ENCODE results near the gene CTDSP1.

CTDSP1 gene

DNA sequence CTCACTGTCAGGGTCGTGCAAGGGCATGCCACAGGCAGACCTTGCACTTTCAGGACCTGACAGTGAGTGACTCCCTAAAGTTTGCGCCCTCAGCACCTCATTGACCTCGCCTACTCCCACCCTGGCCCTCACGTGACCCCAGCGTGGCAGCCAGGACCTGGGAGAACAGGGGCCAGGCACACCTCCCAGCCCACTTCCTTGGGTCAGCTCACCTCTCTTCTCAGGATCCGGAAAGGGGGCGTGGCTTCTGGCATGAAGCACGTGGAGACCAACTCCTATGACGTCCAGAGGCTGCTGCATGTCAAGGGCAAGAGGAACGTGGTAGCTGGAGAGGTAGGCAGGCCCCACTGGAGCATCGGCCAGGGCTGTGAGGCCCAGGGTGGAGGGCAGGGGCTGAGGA lies 28.1 kb downstream of the CTDSP1 start:
- no peak for DNase-seq

DNA sequence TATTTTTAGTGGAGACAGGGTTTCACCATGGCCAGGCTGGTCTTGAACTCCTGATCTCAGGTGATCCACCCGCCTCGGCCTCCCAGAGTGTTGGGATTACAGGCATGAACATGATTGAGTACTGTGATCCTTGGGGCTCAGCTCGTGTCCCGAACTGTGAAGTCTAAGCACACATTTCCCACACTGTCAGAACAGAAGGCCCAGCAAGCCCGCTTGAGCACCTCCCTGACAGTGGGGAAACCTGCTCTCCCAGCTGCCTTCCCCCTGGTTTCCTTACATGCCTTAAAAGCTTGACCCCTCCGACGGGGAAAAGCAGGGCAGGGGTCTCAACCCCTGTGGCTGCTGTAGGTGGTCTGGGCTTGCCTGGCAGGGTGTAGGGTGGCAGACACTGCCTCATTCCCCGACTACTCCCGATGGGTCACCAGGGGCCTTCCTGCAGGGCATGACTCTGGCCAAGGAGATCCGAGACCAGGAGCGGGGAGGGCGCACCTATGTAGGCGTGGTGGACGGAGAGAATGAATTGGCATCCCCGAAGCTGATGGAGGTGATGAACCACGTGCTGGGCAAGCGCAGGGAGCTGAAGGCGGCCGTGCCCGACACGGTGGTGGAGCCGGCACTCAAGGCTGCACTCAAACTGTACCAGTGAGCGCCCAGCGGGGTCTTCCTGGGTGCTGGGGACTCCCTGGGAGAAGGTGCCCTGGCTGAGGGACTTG lies 29.3 kb downstream of the CTDSP1 start:
- DNase-seq: no peak

DNA sequence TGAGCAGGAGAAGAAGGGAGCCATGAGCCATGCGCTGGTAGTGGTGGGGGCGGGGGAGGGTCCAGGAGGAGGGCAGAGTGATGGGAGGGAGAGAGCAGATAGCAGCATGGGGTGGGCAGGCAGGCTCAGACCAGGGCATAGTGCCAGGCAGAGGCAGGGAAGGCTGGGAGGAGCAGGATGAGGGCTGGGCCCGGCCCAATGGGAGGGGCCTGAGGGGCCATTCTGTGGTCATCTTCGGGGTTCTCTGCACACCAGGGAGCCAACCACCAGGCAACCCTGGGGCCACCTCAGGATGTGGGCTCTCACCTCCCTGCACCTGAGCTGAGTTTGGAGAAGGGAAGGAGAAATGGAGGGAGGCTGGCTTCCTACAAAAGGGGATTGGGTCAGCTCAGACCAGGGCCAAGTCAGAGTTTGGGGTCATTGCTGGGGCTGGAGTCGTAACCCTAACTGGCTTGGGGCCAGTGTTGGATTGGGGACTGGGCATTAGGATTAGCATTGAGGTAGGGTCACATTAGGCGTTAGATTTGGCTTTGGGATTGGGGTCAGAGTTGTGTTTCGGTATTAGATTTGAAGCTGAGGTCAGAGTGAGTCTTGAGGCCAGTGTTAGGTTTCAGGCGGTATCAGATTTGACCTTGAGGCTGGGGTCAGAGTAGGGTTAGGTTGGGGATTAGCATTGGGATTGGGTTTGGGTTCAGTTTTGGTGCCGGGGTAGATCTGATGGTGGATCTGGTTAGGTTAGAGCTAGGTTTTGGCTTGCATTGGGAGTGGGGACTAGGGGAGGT lies 30.4 kb downstream of the CTDSP1 start:
- no peak for DNase-seq

DNA sequence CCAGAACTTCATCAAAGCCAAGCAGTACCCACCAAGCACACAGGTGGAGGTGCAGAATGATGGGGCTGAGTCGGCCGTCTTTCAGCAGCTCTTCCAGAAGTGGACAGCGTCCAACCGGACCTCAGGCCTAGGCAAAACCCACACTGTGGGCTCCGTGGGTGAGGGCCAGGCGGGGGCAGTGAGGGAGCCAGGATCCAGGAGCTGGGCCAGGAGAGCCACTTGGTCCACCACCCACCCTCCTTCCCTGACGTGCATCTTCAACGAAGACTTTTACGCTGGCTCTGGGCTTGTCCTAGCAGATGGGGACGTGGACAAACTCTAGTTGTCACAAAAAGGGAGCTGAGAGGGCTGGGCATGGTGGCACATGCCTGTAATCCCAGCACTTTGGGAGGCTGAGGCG lies 31.1 kb downstream of the CTDSP1 start:
- no peak for DNase-seq

DNA sequence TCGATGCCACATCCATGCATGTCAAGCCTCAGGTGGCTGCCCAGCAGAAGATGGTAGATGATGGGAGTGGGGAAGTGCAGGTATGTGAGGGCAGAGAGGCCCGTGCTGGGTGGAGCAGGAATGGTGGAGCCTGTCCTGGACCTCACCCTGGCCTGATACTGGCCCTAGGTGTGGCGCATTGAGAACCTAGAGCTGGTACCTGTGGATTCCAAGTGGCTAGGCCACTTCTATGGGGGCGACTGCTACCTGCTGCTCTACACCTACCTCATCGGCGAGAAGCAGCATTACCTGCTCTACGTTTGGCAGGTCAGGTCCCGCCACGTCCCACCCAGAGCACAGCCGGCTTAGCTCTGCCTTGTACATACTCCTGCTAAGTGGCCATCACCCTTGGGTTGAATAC lies 32.2 kb downstream of the CTDSP1 start:
- no peak for DNase-seq

DNA sequence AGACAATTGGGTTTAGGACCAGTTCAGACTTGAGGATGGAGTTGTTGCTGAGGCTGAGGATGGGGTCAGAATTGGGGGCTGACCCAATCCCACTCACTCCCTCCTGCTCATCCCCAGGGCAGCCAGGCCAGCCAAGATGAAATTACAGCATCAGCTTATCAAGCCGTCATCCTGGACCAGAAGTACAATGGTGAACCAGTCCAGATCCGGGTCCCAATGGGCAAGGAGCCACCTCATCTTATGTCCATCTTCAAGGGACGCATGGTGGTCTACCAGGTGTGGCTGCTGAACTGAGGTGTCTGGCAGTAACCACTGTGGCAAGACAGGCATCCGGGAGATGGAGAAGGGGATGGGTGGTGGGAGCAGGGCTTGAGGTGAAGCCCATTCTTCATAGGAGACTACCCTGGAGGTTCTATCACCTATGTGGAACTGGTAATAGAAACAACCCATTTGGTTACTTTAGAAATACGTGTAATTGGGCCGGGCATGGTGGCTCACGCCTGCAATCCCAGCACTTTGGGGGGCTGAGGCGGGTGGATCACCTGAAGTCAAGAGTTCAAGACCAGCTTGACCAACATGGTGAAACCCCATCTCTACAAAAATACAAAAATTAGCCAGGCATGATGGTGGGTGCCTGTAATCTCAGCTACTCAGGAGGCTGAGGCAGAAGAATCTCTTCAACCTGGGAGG lies 33.2 kb downstream of the CTDSP1 start:
- DNase-seq: no peak

DNA sequence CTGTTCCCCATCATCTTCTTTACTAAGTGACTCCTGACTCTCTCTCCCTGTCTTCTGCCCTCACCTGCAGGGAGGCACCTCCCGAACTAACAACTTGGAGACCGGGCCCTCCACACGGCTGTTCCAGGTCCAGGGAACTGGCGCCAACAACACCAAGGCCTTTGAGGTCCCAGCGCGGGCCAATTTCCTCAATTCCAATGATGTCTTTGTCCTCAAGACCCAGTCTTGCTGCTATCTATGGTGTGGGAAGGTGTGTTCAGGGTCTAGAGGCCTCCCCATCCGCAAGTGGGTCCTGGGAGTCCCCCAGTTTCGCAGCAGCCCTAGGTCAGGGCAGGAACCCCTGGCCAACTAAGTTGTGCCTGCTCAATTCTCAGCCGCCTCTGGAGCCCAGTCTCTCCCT lies 34.8 kb downstream of the CTDSP1 start:
- no peak for DNase-seq

DNA sequence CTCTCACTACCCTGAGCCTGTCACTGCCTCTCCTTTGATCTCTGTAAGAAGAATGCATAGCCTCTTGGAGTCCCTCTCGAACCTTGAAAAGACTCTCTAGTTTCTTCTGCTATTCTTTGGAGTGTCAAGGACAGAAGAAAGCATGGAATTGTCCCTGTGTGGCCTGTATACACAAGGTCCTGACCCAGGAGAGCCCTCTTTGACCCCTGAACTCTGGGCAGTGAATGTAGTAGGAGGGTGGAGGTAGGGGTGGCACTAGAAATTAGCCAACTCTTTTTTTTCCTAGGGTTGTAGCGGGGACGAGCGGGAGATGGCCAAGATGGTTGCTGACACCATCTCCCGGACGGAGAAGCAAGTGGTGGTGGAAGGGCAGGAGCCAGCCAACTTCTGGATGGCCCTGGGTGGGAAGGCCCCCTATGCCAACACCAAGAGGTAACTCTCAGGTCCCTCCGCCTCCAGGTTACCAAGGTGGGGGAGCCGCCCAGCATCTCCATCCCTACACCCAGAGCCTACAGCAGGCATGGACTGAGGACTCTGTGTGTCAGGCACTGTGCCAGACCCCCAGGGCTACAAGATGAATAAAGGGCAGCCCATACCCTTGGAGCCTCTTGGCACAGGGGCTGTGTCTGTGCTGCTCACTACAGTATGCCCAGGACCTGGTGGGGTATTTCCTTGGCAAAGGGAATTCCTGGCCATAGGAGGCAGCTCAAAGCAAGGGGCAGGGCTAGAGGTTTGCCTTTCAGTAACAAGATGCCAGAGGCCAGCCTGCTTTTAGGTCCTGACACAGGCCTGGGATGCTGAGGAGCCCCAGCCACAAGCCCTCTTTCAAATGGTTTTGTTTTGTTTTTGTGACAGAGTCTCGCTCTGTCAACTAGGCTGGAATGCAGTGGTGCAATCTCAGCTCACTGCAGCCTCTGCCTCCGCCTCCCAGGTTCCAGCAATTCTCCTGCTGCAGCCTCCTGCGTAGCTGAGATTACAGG lies 35.6 kb downstream of the CTDSP1 start:
- no peak for DNase-seq

DNA sequence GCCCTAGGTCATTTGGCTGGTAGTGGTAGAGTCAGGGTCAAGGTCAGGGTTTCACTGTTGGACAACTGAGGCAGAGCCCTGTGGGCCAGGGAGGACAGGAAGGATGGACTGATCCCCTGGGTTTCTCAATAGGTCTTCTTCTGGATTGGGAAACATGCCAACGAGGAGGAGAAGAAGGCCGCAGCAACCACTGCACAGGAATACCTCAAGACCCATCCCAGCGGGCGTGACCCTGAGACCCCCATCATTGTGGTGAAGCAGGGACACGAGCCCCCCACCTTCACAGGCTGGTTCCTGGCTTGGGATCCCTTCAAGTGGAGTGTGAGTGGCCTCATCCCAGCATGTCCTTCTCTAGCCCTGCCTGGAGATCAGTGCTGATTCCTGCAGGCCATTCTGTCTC lies 37.3 kb downstream of the CTDSP1 start:
- no peak for DNase-seq

DNA sequence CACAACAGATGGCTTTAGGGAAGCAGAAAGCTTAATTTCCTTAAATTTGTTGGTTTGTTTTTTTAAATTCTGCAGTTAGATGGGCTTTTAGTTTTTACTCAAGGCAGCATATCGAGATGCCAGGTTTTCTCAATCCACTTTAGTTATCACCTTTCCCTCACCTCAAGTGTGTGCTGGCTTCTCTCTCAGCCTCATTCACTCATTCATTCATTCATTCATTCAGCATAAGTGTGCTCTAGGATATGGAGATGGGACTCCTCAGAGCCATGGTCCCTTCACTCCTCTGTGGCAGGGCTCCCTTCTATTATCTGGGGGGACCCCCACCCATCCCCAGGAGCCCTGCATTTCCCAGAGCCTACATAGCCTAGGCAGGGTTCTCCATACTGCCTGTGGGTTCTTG lies 38.3 kb downstream of the CTDSP1 start:
- DNase-seq: no peak

DNA sequence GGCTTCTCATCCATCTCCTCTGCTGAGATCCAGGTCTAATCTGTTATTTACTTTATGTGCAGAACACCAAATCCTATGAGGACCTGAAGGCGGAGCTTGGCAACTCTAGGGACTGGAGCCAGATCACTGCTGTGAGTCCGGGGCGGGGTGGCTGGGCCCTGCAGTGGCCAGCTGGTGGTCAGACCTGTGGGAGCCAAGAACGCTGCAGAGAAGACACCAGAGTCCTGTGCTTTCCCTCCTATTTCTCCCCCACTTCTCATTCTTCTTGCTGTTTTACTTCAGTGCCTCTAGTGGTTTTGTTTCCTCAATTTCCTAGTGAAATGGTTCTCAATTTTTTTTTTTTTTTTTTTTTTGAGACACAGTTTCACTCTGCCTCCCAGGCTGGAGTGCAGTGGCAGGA lies 38.9 kb downstream of the CTDSP1 start:
- no peak for DNase-seq

DNA sequence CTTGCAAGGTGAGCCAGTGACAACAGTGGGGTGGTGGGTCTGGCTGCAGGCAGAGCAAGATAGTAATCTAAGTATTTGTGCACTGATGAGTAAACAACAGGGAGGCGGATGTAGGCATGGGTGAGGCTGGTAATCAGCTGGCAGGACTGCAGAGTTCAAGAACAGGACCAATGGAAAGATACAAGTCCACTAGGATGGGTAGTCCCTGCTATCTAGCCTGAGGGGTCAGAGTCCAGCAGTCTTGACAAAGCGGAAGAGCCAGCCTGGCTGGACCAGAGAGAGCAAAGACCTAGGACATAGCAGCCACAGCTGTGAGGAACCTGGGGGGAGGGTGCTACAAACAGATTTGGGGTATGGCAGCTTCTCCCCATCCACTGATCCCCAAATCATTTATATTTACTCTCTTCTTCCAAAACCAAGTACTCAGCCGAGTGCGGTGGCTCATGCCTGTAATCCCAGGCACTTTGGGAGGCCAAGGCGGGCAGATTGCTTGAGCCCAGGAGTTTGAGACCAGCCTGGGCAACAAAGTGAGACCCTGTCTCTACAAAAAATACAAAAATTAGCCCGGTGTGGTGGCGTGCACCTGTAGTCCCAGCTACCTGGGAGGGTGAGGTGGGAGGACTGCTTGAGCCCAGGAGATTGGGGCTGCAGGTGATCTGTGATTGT lies 45.2 kb downstream of the CTDSP1 start:
- no peak for DNase-seq

DNA sequence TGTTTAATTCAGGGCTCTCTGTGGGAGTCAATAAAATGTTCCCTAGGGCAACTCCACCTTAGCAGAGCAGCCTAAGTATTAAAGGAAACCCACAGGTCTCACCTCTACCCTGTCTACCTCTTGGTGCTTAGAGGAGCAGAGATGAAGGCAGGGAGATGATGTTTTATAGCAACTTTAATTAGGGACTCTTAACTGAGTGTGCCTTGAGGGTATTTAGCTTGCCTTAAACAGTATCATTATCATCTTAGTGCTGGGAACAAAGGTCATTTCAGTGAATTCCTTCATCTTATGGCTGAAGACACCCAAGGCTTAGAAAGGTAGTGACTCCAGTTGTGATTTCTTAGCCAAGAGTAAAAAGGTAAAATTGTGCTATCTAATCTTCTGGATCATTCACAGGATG lies 45.9 kb downstream of the CTDSP1 start:
- no peak for DNase-seq

DNA sequence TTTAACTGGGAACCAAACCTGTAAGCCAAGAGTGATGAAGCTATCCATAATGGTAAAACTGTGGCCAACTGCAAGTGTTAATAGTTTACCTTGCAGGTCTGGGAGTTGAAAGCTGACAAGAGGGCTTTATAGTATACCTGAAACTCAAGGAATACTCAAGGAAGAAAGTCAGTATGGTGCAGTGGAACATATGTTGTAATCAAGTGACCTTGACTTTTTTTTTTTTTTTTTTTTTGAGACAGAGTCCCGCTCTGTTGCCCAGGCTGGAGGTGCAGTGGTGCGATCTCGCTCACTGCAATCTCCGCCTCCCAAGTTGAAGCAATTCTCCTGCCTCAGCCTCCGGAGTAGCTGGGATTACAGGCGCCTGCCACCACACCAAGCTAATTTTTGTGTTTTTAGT lies 46.9 kb downstream of the CTDSP1 start:
- no peak for DNase-seq

DNA sequence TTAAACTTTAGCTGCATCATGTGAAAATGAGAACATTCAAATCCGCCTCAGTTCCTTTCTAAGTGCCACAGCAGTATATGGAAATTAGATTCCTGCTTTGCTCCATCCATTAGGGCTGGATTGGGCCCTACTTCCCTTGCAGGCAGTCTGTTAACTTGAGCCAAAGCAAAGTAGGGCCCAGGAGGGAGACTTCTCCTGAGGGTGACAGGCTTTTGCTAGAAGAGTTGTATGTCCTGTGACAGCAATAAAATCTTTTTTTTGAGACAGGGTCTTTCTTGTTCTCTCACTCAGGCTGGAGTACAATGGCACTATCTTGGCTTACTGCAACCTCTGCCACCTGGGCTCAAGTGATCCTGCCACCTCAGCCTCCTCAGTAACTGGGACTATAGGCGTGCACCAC lies 47.4 kb downstream of the CTDSP1 start:
- DNase-seq: no peak

DNA sequence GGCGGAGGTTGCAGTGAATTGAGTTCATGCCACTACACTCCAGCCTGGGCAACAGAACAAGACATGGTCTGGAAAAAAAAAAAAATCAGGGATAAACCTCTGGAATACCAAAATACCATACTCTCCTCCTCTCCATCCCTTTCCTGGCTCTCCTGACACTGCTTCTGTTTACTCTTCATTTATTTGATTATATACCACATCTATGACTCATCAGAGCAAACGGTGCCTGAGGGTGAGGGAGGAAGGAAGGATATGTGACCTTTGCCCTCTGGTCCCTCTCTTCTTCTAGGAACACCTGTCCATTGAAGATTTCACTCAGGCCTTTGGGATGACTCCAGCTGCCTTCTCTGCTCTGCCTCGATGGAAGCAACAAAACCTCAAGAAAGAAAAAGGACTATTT lies 49.3 kb downstream of the CTDSP1 start:
- no peak for DNase-seq

DNA sequence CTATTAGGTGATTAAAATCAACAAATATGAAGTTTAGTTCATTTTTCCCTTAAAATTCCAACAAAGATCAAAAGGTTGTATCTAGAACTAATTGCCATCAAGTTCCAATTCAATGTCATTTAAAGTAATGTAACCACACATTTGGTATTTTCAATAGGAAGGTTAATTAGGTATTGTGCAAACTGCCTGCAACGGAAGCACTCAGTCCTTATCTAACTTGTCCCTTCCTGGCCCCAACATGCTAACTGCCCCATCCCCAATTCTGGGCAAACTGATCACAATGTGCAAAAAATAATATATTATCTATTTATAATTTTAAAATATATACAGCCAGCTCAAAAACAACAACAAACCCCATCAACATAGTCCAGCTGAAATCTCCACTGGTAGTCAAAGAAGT lies 52.4 kb downstream of the CTDSP1 start:
- no peak for DNase-seq

Measured in KG1 (cell line).